CD14-positive monocyte (primary cell): ENCODE data around the gene GFOD1. TPM values are rescaled to one million over a fixed set of nuclear protein-coding genes. Genes with fewer than 3 reads are reported as not detected.

ENCODE experiments used
- DNase-seq, 3 donors: peaks; one replicate each; pipeline ENCODE4 v3.0.0-alpha.2; 2011 to 2022
- H2AFZ ChIP-seq: 2 replicates; pipeline ENCODE4 v1.6.0; 2012; ENCODE audit warnings: mild to moderate bottlenecking, low read depth, low read length, inconsistent platforms; ENCODE audit not compliant: insufficient read depth, poor library complexity, severe bottlenecking
- H3K27ac ChIP-seq, 2 donors: 1 replicate in 1 of 2; 2 replicates in 1 of 2; pipeline ENCODE4 v1.5.1; 2012 to 2013; ENCODE audit warnings: low read length in 2 of 2, control low read depth in 1 of 2, inconsistent platforms in 1 of 2, low read depth in 1 of 2, mild to moderate bottlenecking in 1 of 2
- H3K27me3 ChIP-seq, 2 donors: one replicate each; pipeline versions ENCODE4 v1.6.0 to v1.6.1; 2011 to 2013; ENCODE audit warnings: low read length in 2 of 2; ENCODE audit not compliant: control insufficient read depth in 2 of 2, insufficient read depth in 2 of 2
- H3K36me3 ChIP-seq, 2 donors: replicated peaks in 1 of 2; 1 replicate in 1 of 2; 2 replicates in 1 of 2; pipeline versions ENCODE4 v1.5.1 to v1.6.1; 2012 to 2013; ENCODE audit warnings: low read length in 2 of 2, control low read depth in 1 of 2, inconsistent platforms in 1 of 2, mild to moderate bottlenecking in 1 of 2; ENCODE audit not compliant: insufficient read depth in 2 of 2, control insufficient read depth in 1 of 2
- H3K4me1 ChIP-seq, 2 donors: 1 replicate in 1 of 2; 2 replicates in 1 of 2; pipeline versions ENCODE4 v1.5.1 to v1.6.1; 2012 to 2013; ENCODE audit warnings: low read length in 2 of 2, control low read depth in 1 of 2, inconsistent platforms in 1 of 2, mild to moderate bottlenecking in 1 of 2, moderate library complexity in 1 of 2; ENCODE audit not compliant: insufficient read depth in 2 of 2, control insufficient read depth in 1 of 2
- H3K4me2 ChIP-seq: replicated peaks from 2 replicates; pipeline ENCODE3; 2012; ENCODE audit warnings: low read length, moderate library complexity, mild to moderate bottlenecking; ENCODE audit not compliant: poor library complexity, severe bottlenecking; ENCODE audit errors: extremely low read depth
- H3K4me3 ChIP-seq, 3 experiments: fragments of 200-600 bp in 1 of 3; sonication (generic) in 1 of 3; replicated peaks in 1 of 3; 1 replicate in 2 of 3; 2 replicates in 1 of 3; pipeline ENCODE4 v1.5.1; 2011 to 2013; ENCODE audit warnings: low read length in 3 of 3, mild to moderate bottlenecking in 3 of 3, control low read depth in 2 of 3, low read depth in 2 of 3, inconsistent platforms in 1 of 3, moderate library complexity in 1 of 3
- H3K79me2 ChIP-seq: 2 replicates; pipeline ENCODE4 v1.6.0; 2012; ENCODE audit warnings: mild to moderate bottlenecking, control low read depth, inconsistent platforms, low read length, moderate library complexity; ENCODE audit not compliant: insufficient read depth
- H3K9ac ChIP-seq: 2 replicates; pipeline ENCODE4 v1.6.0; 2017; ENCODE audit warnings: low read length, mild to moderate bottlenecking; ENCODE audit not compliant: insufficient read depth, poor library complexity, severe bottlenecking
- H3K9me3 ChIP-seq, 2 donors: replicated peaks in 1 of 2; 1 replicate in 1 of 2; 2 replicates in 1 of 2; pipeline versions ENCODE4 v1.5.1 to v1.6.1; 2012 to 2013; ENCODE audit warnings: low read length in 2 of 2, control low read depth in 1 of 2; ENCODE audit not compliant: control insufficient read depth in 1 of 2, insufficient read depth in 1 of 2
- H4K20me1 ChIP-seq: 2 replicates; pipeline ENCODE4 v1.6.0; 2012; ENCODE audit warnings: mild to moderate bottlenecking, low read length, control low read depth, moderate library complexity; ENCODE audit not compliant: insufficient read depth
- H3K27ac Mint-ChIP-seq, 7 donors: one replicate each; pipeline ENCODE4 v1.8.0; 2020; ENCODE audit warnings: mild to moderate bottlenecking in 7 of 7, mixed read lengths in 7 of 7, moderate library complexity in 6 of 7, inconsistent platforms in 2 of 7
- H3K27me3 Mint-ChIP-seq, 3 donors: one replicate each; pipeline ENCODE4 v1.8.0; 2021 to 2022; ENCODE audit warnings: low read depth in 3 of 3, mild to moderate bottlenecking in 3 of 3, mixed read lengths in 3 of 3, moderate library complexity in 3 of 3, inconsistent platforms in 1 of 3
- H3K36me3 Mint-ChIP-seq, 2 donors: one replicate each; pipeline ENCODE4 v1.8.0; 2020; ENCODE audit warnings: mixed read lengths in 2 of 2, inconsistent platforms in 1 of 2, mild to moderate bottlenecking in 1 of 2
- H3K4me1 Mint-ChIP-seq: one replicate; pipeline ENCODE4 v1.8.0; 2020; ENCODE audit warnings: mild to moderate bottlenecking, mixed read lengths
- H3K4me3 Mint-ChIP-seq, 2 donors: one replicate each; pipeline ENCODE4 v1.8.0; 2020; ENCODE audit warnings: mild to moderate bottlenecking in 2 of 2, mixed read lengths in 2 of 2, moderate library complexity in 1 of 2
- H3K9me3 Mint-ChIP-seq, 7 donors: one replicate each; pipeline ENCODE4 v1.8.0; 2020 to 2022; ENCODE audit warnings: mixed read lengths in 7 of 7, mild to moderate bottlenecking in 6 of 7, moderate library complexity in 6 of 7, inconsistent platforms in 2 of 7
- CTCF ChIP-seq: fragments of 200-600 bp; IDR thresholded peaks from one replicate; pipeline ENCODE4 v1.8.0; 2022; ENCODE audit warnings: antibody characterized with exemption, mild to moderate bottlenecking
- WGBS: methylation state at CpG from one replicate; pipeline ENCODE4 v1.1.5; 2013; ENCODE audit warnings: missing lambda C conversion rate; ENCODE audit not compliant: insufficient coverage; 5-methylcytosine and 5-hydroxymethylcytosine counted together
- intact Hi-C, 2 donors: fragments of 100-400 bp; cut with micrococcal nuclease; formaldehyde crosslinking; loops; one replicate each; pipeline versions ENCODE4 v1.15.0 to v1.15.1; 2023
- polyA plus RNA-seq, 3 donors: library from polyadenylated mRNA; depleted of rRNA in 1 of 3; unstranded in 2 of 3; stranded (reverse) in 1 of 3; fragments of 300-500 nt in 2 of 3; fragments of >200 nt in 1 of 3; fragmentation: Illumina TruSeq in 2 of 3; gene quantifications; 1 replicate in 2 of 3; 2 replicates in 1 of 3; pipeline ENCODE4 v1.2.3, GENCODE V29; 2012 to 2021

The GFOD1 gene
- polyA plus RNA-seq, 3 donors: 2.4 to 8.7 (median 2.4) TPM

GRCh38 chr6:13515912-13516311 is 28.5 kb upstream of the GFOD1 start:
- no peak overlapping the region for H3K4me3 ChIP-seq
- peaks cover 0 to 1% of the 10 kb centered on the region in 2 donors for H3K9me3 ChIP-seq
- Mint-ChIP-seq H3K27me3 (peaks cover 0 to 6% (median 0%) of the 10 kb centered on the region in 3 donors), H3K9me3 (peaks cover 0 to 5% (median 3%) of the 10 kb centered on the region in 7 donors), H3K4me1 (peaks cover 6% of the 10 kb centered on the region), H3K4me3 (no peak overlapping the region), H3K27ac (no peak overlapping the region), H3K36me3 (no peaks in the 10 kb centered on the region)
- no peak overlapping the region for H2AFZ ChIP-seq
- H3K9ac ChIP-seq: no peak overlapping the region
- H3K4me2 ChIP-seq: no peak overlapping the region
- no peaks in the 10 kb centered on the region for H3K79me2 ChIP-seq
- no peaks in the 10 kb centered on the region for H3K27me3 ChIP-seq
- H3K36me3 ChIP-seq: no peaks in the 10 kb centered on the region
- no peaks in the 10 kb centered on the region for H4K20me1 ChIP-seq
- no peaks in the 10 kb centered on the region for H3K4me1 ChIP-seq
- intact Hi-C loops: no loop called here
- TF ChIP-seq CTCF: no peak
- H3K27ac ChIP-seq: no peak overlapping the region
- WGBS: 86% methylated on average over 1 of the region's 3 CpGs
- no peak for DNase-seq

- Histone ChIP-seq H3K4me2 (no peak overlapping the region), H3K4me1 (no peaks in the 10 kb centered on the region), H3K9ac (no peak overlapping the region), H3K27me3 (no peaks in the 10 kb centered on the region), H3K79me2 (no peaks in the 10 kb centered on the region), H4K20me1 (no peaks in the 10 kb centered on the region), H3K9me3 (peaks cover 0 to 8% of the 10 kb centered on the region in 2 donors), H2AFZ (no peak overlapping the region), H3K36me3 (no peaks in the 10 kb centered on the region), H3K4me3 (no peak overlapping the region), H3K27ac (no peak overlapping the region)
- Mint-ChIP-seq H3K27ac (peak overlapping the region in 1 of 7 donors; percentile 18), H3K4me3 (no peak overlapping the region), H3K4me1 (peaks cover 6% of the 10 kb centered on the region), H3K36me3 (no peaks in the 10 kb centered on the region), H3K27me3 (peaks cover 0 to 6% (median 3%) of the 10 kb centered on the region in 3 donors), H3K9me3 (peaks cover 1 to 10% (median 5%) of the 10 kb centered on the region in 7 donors)
- WGBS: 92% methylated on average over 4 of the region's 16 CpGs
- intact Hi-C loops: no loop called here
- TF ChIP-seq CTCF: no peak
- DNase-seq: peak in 2 of 3 donors; percentile 11 to 33
Measured at GRCh38 chr6:13513626-13514502, 26.5 kb upstream of the GFOD1 start.
